Endothelial cell of umbilical vein (primary cell): ENCODE data around the gene CACNA1B. TPM values are rescaled to one million over a fixed set of nuclear protein-coding genes. Genes with fewer than 3 reads are reported as not detected.

Experiments used
- BruUV-seq: library from RNA; stranded (reverse); fragments of 400-500 nt; replicated peaks from 2 replicates; lab custom pipeline; 2021; lab: Mats Ljungman, UMichigan
- CTCF ChIA-PET: fragments of 300-600, 350-600 bp; sonication (Branson Sonifier 250); formaldehyde crosslinking; loops from one replicate; lab custom pipeline; 2021; ENCODE audit warnings: antibody characterized with exemption, inconsistent platforms; lab: Charles Lee
- POLR2A ChIA-PET: fragments of 300-600, 350-600 bp; sonication (Branson Sonifier 250); formaldehyde crosslinking; loops from one replicate; lab custom pipeline; 2021; ENCODE audit warnings: antibody characterized with exemption, inconsistent platforms; lab: Charles Lee
- DNase-seq: peaks from one replicate; pipeline ENCODE4 v3.0.0-alpha.2; 2011; ENCODE audit warnings: low read depth, low spot score
- FAIRE-seq: peaks from 2 replicates; lab custom pipeline; 2011; peaks lifted over from hg19 to GRCh38; lab: Jason Lieb, UNC
- H2AFZ ChIP-seq: 2 replicates; pipeline ENCODE4 v1.6.0; 2012; ENCODE audit warnings: low read depth, low read length, control low read depth, inconsistent platforms
- H3K27ac ChIP-seq: 2 replicates; pipeline ENCODE4 v1.5.1; 2011; ENCODE audit warnings: low read depth, mild to moderate bottlenecking, control low read depth, low read length, moderate library complexity; ENCODE audit not compliant: insufficient read depth
- H3K27me3 ChIP-seq, 2 experiments: 2 replicates each; pipeline versions ENCODE4 v1.6.0 to v1.6.1; 2011; ENCODE audit warnings: low read length in 2 of 2, mixed read lengths in 1 of 2; ENCODE audit not compliant: control insufficient read depth in 2 of 2, insufficient read depth in 2 of 2
- H3K36me3 ChIP-seq, 2 experiments: 2 replicates in 1 of 2; 3 replicates in 1 of 2; pipeline ENCODE4 v1.5.1; 2011; ENCODE audit warnings: low read length in 2 of 2, mild to moderate bottlenecking in 1 of 2, moderate library complexity in 1 of 2; ENCODE audit not compliant: control insufficient read depth in 2 of 2, insufficient read depth in 2 of 2; ENCODE audit errors: extremely low read depth in 1 of 2
- H3K4me1 ChIP-seq: 3 replicates; pipeline ENCODE4 v1.5.1; 2011; ENCODE audit warnings: mild to moderate bottlenecking, low read length; ENCODE audit not compliant: control insufficient read depth, insufficient read depth; ENCODE audit errors: extremely low read depth
- H3K4me2 ChIP-seq: 2 replicates; pipeline ENCODE4 v1.6.1; 2011; ENCODE audit warnings: low read length, control low read depth, mixed read lengths; ENCODE audit not compliant: insufficient read depth
- H3K4me3 ChIP-seq, 3 experiments: fragments of 200-600 bp in 1 of 3; sonication (generic), shearing (Covaris generic) in 1 of 3; replicated peaks in 1 of 3; 2 replicates each; pipeline ENCODE4 v1.5.1; 2011 to 2016; ENCODE audit warnings: control low read depth in 3 of 3, low read length in 3 of 3, mild to moderate bottlenecking in 2 of 3, inconsistent platforms in 1 of 3, low read depth in 1 of 3, moderate library complexity in 1 of 3; ENCODE audit not compliant: insufficient read depth in 1 of 3
- H3K79me2 ChIP-seq: 2 replicates; pipeline ENCODE4 v1.6.0; 2012; ENCODE audit warnings: low read length, inconsistent platforms; ENCODE audit not compliant: control insufficient read depth, insufficient read depth
- H3K9ac ChIP-seq: replicated peaks from 2 replicates; pipeline ENCODE3; 2011; ENCODE audit warnings: low read length, control low read depth; ENCODE audit not compliant: insufficient read depth; ENCODE audit errors: extremely low read depth
- H3K9me1 ChIP-seq: replicated peaks from 3 replicates; pipeline ENCODE4 v1.6.0; 2011; ENCODE audit warnings: mild to moderate bottlenecking, low read length; ENCODE audit not compliant: control insufficient read depth, insufficient read depth; ENCODE audit errors: extremely low read depth
- H3K9me3 ChIP-seq: replicated peaks from 2 replicates; pipeline ENCODE4 v1.5.1; 2012; ENCODE audit warnings: low read length, inconsistent platforms; ENCODE audit not compliant: control insufficient read depth, insufficient read depth
- H4K20me1 ChIP-seq: replicated peaks from 2 replicates; pipeline ENCODE3; 2011; ENCODE audit warnings: mild to moderate bottlenecking, low read length; ENCODE audit not compliant: control insufficient read depth, insufficient read depth; ENCODE audit errors: extremely low read depth
- EZH2 ChIP-seq: IDR thresholded peaks from 2 replicates; pipeline ENCODE4 v1.6.1; 2012; ENCODE audit warnings: borderline replicate concordance, low read depth, mild to moderate bottlenecking, moderate library complexity, low read length, inconsistent platforms; ENCODE audit not compliant: severe bottlenecking
- FOS ChIP-seq: IDR thresholded peaks from 2 replicates; pipeline ENCODE4 v1.6.1; 2011; ENCODE audit warnings: mild to moderate bottlenecking, low read length, moderate library complexity, borderline replicate concordance; ENCODE audit not compliant: insufficient read depth
- MYC ChIP-seq: IDR thresholded peaks from one replicate; pipeline ENCODE4 v1.6.1; 2011; ENCODE audit warnings: mild to moderate bottlenecking, low read depth, low read length
- POLR2A ChIP-seq: IDR thresholded peaks from 2 replicates; pipeline ENCODE4 v1.6.1; 2012; ENCODE audit warnings: low read depth, mild to moderate bottlenecking, control low read depth, low read length
- POLR2AphosphoS5 ChIP-seq: IDR thresholded peaks from 2 replicates; pipeline ENCODE4 v1.6.1; 2012; ENCODE audit warnings: low read depth, mild to moderate bottlenecking, control low read depth, low read length, moderate library complexity; ENCODE audit not compliant: insufficient read depth
- dilution Hi-C: fragments of 300-500 bp; cut with MboI; formaldehyde crosslinking; loops from one replicate; pipeline ENCODE4 v1.15.0; 2019; ENCODE audit warnings: low sequenced_read_pairs; ENCODE audit not compliant: extremely low pct_ligation_motif_present
- intact Hi-C: fragments of 100-400 bp; cut with micrococcal nuclease; formaldehyde crosslinking; loops from one replicate; pipeline ENCODE4 v1.10.0; 2022
- polyA plus RNA-seq, 4 experiments: library from polyadenylated mRNA; depleted of rRNA in 3 of 4; stranded (reverse) in 3 of 4; unstranded in 1 of 4; fragments of >200 nt; gene quantifications; 2 replicates each; pipeline versions ENCODE4 v1.2.1 to v1.2.3, GENCODE V29; 2011 to 2012; ENCODE audit warnings: missing spikeins in 1 of 4
- total RNA-seq: library from RNA; stranded (reverse); gene quantifications from 2 replicates; pipeline ENCODE4 v1.2.3, GENCODE V29; 2021
- TF ChIP-seq, protein P1 (sequence below): IDR thresholded peaks from 2 replicates; pipeline ENCODE4 v1.6.1; 2011; ENCODE audit not compliant: insufficient read depth, insufficient read length
- TF ChIP-seq, protein P2 (sequence below), 2 donors: IDR thresholded peaks; 1 replicate in 1 of 2; 2 replicates in 1 of 2; pipeline ENCODE4 v1.5.1; 2011; ENCODE audit warnings: low read length in 2 of 2, mild to moderate bottlenecking in 2 of 2, moderate library complexity in 2 of 2, control low read depth in 1 of 2, inconsistent platforms in 1 of 2, low read depth in 1 of 2; ENCODE audit not compliant: insufficient read depth in 1 of 2; ENCODE audit errors: extremely low read depth in 1 of 2

The CACNA1B gene
- total and polyA plus RNA-seq, 2 donors (not counting 3 experiments of a cell fraction or from before 2014, with no cell fraction given) = 0.11 to 0.41 TPM

DNA sequence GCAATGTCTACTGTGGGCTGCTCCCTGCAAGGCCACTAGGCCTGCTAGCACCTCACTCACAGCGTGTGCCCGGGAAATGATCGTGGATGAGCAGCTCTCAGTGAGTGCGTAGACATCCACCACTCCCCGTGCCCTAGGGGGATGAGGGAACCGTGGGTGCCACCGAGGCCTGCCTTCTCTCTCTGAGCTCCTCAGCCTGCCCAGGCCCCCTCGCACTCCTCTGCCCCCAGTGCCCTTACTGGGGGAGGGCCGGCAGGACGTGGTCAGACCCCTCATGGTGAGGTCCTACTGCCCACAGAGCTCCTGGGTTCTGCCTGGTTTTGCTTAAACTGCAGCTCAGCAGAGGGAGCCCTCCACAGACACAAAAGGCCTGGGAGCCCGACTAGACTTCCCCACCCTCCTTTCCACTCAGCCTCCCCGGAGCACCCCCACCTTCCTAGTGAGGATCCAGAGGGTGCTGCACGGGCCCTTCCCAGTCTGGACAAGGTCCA is 220.0 kb downstream of the CACNA1B start:
- BruUV-seq = no TSS peak
- dilution Hi-C loops = no loop called here
- Histone ChIP-seq H3K79me2 (no peaks in the 10 kb centered on the region), H2AFZ (no peak overlapping the region), H3K9me3 (no peaks in the 10 kb centered on the region), H3K4me3 (no peak overlapping the region), H3K9me1 (no peaks in the 10 kb centered on the region), H3K9ac (no peak overlapping the region), H4K20me1 (no peaks in the 10 kb centered on the region), H3K4me2 (no peak overlapping the region), H3K36me3 (no peaks in the 10 kb centered on the region), H3K27me3 (no peaks in the 10 kb centered on the region), H3K27ac (no peak overlapping the region), H3K4me1 (no peaks in the 10 kb centered on the region)
- TF ChIP-seq POLR2AphosphoS5 = no peak
- TF ChIP-seq, protein P1, sequence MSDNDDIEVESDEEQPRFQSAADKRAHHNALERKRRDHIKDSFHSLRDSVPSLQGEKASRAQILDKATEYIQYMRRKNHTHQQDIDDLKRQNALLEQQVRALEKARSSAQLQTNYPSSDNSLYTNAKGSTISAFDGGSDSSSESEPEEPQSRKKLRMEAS = no peak
- no peak for TF ChIP-seq FOS
- TF ChIP-seq POLR2A = no peak
- TF ChIP-seq, protein P2, sequence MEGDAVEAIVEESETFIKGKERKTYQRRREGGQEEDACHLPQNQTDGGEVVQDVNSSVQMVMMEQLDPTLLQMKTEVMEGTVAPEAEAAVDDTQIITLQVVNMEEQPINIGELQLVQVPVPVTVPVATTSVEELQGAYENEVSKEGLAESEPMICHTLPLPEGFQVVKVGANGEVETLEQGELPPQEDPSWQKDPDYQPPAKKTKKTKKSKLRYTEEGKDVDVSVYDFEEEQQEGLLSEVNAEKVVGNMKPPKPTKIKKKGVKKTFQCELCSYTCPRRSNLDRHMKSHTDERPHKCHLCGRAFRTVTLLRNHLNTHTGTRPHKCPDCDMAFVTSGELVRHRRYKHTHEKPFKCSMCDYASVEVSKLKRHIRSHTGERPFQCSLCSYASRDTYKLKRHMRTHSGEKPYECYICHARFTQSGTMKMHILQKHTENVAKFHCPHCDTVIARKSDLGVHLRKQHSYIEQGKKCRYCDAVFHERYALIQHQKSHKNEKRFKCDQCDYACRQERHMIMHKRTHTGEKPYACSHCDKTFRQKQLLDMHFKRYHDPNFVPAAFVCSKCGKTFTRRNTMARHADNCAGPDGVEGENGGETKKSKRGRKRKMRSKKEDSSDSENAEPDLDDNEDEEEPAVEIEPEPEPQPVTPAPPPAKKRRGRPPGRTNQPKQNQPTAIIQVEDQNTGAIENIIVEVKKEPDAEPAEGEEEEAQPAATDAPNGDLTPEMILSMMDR (IDR thresholded peaks at IDR 0.05; ENCODE audit: extremely low read depth in 1 of 2, insufficient read depth in 1 of 2, low read depth in 1 of 2, low read length in 2 of 2) = no peak
- TF ChIP-seq EZH2 = no peak
- TF ChIP-seq MYC = no peak
- no peak for FAIRE-seq
- intact Hi-C loops = no loop called here
- ChIA-PET POLR2A (no interaction called here), CTCF (no interaction called here)
- DNase-seq = no peak
